AG10803 (cell line): Measurements from ENCODE around the gene SUMO2.
"Not testable (repeated sequence)": the region's sequence is repeated elsewhere in the genome, so short reads cannot be mapped to it uniquely, and the experiment has no call there.

Source experiments
- DNase-seq: peaks from one replicate; pipeline ENCODE4 v3.0.0; 2010; ENCODE audit warnings: low read depth
- H3K4me3 ChIP-seq: 2 replicates; pipeline ENCODE4 v1.5.1; 2011; ENCODE audit warnings: mild to moderate bottlenecking, low read length, control low read depth
- TF ChIP-seq, protein P1 (sequence below): conservative IDR thresholded peaks from 2 replicates; pipeline ENCODE4 v1.5.1; 2011; ENCODE audit warnings: mild to moderate bottlenecking, low read length, control low read depth, inconsistent platforms

Gene SUMO2

DNA sequence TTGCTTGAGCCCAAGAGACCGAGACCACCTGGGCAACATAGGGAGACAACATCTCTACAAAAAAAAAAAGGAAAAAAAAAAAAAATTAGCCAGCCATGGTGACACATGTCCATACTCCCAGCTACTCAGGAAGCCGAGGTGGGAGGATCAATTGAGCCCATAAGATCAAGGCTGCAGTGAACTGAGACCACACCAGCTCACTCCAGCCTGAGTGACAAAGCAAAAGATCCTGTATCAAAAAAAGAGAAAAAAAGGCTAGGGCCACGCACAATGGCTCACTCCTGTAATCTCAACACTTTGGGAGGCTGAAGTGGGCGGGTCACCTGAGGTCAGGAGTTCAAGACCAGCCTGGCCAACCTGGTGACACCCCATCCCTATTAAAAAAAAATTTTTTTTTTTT lies 13.8 kb downstream of the SUMO2 start:
- TF ChIP-seq, protein P1, sequence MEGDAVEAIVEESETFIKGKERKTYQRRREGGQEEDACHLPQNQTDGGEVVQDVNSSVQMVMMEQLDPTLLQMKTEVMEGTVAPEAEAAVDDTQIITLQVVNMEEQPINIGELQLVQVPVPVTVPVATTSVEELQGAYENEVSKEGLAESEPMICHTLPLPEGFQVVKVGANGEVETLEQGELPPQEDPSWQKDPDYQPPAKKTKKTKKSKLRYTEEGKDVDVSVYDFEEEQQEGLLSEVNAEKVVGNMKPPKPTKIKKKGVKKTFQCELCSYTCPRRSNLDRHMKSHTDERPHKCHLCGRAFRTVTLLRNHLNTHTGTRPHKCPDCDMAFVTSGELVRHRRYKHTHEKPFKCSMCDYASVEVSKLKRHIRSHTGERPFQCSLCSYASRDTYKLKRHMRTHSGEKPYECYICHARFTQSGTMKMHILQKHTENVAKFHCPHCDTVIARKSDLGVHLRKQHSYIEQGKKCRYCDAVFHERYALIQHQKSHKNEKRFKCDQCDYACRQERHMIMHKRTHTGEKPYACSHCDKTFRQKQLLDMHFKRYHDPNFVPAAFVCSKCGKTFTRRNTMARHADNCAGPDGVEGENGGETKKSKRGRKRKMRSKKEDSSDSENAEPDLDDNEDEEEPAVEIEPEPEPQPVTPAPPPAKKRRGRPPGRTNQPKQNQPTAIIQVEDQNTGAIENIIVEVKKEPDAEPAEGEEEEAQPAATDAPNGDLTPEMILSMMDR: no peak
- no peak overlapping the region for H3K4me3 ChIP-seq
- DNase-seq: no peak

DNA sequence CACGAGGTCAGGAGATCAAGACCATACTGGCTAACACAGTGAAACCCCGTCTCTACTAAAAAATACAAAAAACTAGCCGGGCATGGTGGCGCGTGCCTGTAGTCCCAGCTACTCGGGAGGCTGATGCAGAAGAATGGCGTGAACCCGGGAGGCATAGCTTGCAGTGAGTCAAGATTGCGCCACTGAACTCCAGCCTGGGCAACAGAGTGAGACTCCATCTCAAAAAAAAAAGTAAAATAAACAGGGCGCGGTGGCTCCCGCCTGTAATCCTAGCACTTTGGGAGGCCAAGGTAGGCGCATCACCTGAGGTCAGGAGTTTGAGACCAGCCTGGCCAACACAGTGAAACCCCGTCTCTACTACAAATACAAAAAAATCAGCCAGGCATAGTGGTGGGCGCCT lies 18.2 kb downstream of the SUMO2 start:
- not testable (repeated sequence) for DNase-seq, H3K4me3 ChIP-seq

DNA sequence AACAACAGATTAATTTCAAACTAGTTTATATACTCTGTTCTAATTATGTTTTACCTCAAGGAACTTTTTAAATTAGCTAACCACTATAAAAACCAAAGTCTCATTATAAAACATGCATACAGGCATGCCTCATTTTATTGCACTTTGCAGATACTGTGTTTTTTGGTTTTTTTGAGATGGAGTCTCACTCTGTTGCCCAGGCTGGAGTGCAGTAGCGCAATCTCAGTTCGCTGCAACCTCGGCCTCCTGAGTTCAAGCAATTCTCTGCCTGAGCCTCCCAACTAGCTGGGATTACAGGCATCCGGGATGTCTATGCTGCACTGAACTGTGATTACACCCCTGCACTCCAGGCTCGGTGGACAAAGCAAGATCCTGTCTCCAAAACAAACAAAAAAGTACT lies 19.7 kb downstream of the SUMO2 start:
- no peak for DNase-seq

DNA sequence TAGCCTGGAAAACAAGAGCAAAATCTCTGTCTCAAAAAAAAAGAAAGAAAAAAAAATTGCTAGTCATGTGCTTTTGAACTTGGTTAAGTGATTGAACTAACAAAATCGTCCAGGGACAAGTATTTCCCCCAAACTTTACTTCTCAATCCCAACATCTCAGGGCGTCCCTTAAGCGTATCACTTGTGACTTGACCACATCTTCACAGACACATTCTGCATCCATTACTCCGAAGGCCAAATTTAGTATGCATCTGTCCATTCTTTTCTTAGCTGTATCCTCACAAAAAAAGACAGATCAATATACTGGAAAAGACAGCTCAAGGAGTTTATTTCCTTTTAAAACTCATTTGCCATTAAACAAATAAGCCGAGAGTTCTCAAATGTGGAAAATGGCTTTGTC lies 22.5 kb downstream of the SUMO2 start:
- H3K4me3 ChIP-seq: no peak overlapping the region
- no peak for DNase-seq
- TF ChIP-seq, protein P1: no peak

More for the DNA sequence above, 19.7 kb downstream of the SUMO2 start:
- no peak overlapping the region for H3K4me3 ChIP-seq
- TF ChIP-seq, protein P1: no peak

DNA sequence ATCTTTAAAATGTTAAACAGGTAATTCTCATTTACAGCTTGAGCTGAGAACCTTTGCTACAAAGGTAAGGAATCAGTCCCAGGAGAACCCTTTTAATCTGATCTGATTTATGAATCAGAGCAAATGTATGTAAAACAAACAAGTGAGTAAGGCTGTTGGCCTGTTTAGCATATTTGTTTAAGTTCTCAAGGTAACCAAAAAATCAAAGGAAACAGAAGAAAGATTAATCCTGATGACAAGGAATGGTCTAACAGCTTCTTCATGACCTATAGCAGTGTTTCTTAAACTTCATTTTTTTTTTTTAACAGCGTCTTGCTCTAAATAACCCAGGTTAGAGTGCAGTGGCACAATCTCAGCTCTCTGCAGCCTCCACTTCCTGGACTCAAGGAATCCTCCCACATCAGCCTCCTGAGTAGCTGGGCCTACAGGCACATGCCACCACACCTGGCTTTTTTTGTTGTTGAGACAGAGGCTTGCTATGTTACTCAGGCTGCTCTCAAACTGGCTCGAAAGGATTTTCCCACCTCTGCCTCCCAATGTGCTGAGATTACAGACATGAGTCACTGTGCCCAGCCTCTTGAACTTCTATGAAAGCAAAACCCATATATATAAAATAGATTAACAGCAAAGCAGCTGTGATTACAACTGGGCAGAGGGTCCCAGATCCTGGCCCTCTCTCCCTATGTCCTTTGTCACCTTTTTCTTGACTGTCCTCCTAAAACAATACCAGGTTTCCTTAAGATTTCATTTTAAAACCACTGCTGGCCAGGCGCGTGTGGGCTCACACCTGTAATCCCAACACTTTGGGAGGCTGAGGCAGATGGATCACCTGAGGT lies 23.3 kb downstream of the SUMO2 start:
- no peak for DNase-seq
- TF ChIP-seq, protein P1: no peak
- H3K4me3 ChIP-seq: no peak overlapping the region

DNA sequence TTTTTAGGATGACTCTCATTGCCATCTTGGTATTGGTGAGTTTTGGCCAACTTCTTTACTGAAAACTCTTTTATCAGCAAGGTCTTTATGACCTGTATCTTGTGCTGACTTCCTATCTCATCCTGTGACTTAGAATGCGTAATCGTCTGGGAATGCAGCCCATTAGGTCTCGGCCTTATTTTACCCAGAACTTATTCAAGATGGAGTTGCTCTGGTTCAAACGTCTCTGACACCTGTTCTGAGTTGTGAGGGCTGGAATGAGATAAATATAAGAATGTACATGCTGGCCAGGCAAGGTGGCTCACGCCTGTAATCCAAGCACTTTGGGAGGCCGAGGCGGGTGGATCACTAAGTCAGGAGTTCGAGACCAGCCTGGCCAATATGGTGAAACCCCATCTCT lies 24.3 kb downstream of the SUMO2 start:
- H3K4me3 ChIP-seq, DNase-seq: not testable (repeated sequence)

DNA sequence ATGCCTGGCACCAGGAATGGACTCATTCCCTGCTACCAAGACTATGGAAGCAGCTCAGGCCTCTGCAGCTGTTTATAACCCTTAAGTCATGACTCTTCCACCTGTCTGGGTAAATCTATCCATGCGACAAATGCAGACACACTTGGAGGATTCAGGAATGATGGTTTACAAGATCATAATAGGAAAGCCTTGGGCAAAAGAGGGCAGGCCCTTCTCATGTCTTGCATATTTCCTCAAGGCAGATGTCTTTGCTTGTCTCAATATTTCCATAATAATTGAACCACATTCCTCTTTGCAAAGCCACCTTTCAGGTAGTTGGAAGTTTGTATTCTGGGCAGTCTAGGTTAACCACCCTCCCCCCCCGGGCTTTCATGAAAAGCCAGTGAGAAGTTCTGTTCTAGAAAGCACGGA lies 27.6 kb downstream of the SUMO2 start:
- TF ChIP-seq, protein P1: no peak
- no peak overlapping the region for H3K4me3 ChIP-seq
- no peak for DNase-seq

DNA sequence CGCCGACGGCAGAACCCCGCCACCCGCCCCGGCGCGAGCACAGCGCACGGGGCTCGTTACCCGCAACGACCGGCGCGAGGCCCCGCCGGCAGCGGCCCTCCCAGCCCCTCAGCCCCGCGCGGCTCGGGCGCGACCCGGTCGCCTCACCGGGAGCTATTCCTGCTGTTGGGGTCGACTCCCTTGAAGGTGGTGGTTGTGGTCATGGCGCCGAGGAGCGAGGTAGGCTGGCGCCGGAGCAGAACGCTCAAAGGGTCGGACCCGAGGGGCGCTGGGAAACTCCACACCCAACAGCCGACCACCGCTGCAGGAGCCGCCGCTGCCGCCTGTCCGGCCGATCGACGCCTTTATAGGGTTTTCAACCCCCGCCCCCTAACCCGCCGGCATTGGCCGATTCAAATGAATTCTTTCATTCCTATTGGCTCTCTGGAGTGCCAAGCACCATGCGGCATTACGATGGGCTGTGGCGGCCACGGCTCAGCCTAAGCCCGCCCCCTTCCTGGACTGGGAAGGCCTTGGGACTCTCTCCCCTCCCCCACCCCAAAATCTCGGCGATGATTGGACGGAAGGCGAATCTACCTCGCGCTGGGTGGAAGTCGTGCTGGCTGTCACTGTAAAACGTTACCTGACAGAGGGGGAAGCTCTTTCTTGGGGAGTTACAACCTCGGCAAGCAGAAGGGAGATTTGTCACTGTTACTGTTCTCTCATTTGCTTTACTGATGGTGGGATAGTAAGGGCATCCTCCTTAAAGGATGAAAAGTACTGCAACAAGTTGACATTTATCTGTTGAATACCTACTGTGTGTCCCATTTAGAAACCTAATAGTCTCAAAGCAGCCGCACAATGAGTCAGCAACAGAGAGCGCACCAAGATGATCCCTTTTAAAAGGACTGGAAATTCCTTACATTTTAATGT lies 28.3 kb downstream of the SUMO2 start, which contains the start of gene JPT1:
JPT1 (minus strand) TSS at position 318 of the 912 bp plus-strand sequence; CDS start at position 203, 115 bp downstream.
- TF ChIP-seq, protein P1: no peak
- DNase-seq: peak; percentile 98
- peak within 1 kb of the TSS; percentile 85 for H3K4me3 ChIP-seq
